TTC549 (cell line): ENCODE results near the gene SELENOO.
A peak's percentile ranks its signal among the peaks of the same experiment; 100 is the strongest.
"Not testable (repeated sequence)": the region's sequence is repeated elsewhere in the genome, so short reads cannot be mapped to it uniquely, and the experiment has no call there.

Experiments used
- FAIRE-seq: peaks from 2 replicates; lab custom pipeline; 2012; peaks lifted over from hg19 to GRCh38; lab: Jason Lieb, UNC

The SELENOO gene

DNA sequence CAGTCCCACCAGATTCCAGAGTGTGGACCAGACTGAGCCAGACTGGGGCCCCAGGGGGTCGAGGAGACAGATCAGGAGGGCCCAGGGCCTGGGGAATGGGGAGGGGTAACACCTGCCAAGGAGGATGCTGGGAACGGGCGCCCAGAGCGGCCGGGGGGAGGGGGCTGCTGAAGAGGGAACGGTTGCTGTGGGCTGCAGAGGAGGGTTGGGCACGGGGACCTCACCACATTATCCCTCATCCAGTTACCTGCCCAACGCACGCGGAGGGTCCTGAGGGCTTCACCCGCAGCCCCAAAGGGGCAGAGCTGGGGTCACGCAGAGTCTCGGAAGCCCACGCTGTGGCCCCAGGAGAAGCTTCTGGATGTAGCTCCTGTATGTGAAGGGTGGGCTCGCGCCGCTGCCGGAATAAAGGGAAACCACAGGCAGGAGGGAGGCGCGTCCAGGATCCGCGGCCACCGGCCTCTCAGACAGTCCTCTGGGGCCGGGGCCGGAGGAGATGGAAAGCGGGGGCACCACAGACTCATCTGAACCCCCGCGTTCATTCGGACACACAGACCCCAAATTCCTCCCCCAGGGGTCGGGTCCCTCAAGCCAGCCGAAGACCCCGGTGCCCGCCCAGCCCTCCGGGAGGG is 866 bp upstream of the SELENOO start:
- FAIRE-seq, result no peak

DNA sequence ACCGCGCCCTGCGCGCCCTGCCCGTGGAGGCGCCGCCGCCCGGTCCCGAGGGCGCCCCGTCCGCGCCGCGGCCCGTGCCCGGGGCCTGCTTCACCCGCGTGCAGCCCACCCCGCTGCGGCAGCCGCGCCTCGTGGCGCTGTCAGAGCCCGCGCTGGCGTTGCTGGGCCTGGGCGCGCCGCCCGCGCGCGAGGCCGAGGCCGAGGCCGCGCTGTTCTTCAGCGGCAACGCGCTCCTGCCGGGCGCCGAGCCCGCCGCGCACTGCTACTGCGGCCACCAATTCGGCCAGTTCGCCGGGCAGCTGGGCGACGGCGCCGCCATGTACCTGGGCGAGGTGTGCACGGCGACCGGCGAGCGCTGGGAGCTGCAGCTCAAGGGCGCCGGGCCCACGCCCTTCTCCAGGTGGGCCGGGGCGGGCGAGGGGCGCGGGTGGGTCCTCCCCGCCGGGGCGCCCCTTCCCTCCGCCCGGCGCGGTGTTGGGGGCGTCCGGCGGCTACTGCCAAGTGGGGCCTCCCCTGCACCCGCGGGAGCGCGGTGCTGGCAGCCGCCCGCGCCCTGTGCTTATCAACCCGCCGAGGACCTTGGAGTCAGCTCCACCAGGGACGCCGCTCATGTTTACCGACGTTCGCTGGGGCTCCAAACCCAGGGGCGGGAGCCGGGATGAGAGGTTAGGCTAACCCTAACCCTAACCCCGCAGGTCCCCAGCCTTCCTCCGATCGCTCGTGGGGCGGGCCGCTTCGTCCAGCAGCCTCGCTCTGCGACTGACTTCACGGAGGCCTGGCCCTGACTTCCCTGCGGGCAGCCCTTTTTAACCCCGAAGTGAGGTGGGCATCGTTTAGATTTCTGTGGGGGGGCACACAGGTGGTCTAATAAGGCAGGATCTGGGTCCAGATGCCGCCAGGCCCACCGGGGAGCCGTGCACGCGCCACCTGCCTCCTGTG is 649 bp downstream of the SELENOO start:
- FAIRE-seq, result no peak

GRCh38 chr22:50202130-50202666 is 1.4 kb downstream of the SELENOO start:
- no peak for FAIRE-seq

DNA sequence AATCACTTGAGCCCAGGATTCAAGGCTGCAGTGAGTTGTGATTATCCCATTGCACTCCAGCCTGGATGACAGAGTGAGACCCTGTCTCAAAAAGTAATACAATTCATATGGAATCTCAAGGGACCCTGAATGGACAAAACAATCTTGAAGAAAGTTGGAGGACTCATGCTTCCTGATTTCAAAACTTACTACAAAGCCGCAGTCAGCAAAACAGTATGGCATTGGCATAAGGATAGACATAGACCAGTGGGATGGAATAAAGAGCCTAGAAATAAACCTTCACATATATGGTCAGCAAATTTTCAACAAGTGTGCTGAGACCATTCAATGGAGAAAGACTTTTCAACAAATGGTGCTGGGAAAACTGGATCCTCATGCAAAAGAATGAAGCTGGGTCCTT is 2.5 kb downstream of the SELENOO start:
- no peak for FAIRE-seq

GRCh38 chr22:50204571-50204970 is 3.8 kb downstream of the SELENOO start:
- no peak for FAIRE-seq

- not testable (repeated sequence) for FAIRE-seq
These were observed 4.2 kb downstream of the SELENOO start for GRCh38 chr22:50204998-50205397.

DNA sequence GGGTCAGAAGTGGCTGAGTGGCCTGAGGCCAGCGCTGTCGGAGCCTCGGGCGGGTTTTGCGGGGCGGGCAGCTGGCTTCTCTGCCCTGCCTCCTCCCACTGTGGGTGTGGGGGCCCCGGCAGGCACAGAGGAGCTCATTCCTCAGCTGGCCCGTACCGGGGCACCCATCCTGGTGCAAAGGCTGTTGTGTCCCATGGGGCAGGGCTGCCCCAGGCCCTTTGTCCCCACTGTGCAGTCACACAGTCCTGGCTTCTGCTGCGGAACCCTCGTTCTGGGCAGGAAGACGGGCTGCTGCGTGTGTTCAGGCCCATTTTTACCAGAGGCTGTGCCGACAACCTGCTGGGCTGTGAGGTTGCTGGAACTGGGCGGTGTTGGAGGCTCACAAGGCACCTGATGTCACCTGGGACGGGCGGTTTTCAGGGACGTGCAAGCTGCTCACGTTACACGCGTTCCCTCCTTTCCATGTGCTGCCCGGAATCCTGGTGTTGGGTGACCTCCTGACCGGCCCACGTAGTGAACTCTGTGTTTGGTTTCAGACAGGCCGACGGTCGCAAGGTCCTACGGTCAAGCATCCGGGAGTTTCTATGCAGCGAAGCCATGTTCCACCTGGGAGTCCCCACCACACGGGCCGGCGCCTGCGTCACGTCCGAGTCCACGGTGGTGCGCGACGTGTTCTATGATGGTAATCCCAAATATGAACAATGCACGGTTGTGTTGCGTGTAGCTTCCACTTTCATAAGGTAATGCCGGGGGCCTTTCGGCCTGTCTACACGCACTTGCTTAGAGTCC is 5.2 kb downstream of the SELENOO start:
- no peak for FAIRE-seq

DNA sequence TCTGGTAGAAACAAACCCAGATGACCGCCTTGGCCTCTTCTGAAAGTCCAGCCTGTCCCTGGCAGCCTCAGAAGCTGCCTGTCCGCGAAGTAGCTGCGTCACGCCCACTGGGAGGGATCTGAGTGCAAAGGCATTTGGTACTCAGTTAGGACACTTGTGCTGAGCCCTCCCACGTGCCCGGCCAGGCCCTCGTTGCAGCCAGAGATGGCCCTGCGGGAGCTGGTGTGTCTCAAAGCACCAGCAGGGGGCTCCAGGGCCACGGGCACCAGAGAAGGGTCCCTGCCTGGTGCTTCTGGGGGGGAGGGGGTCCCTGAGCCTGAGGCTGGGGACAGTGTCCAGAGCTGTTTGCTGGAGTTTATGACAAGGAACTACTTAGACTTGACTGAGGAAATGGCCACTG is 5.8 kb downstream of the SELENOO start:
- peak; percentile 9 for FAIRE-seq

DNA sequence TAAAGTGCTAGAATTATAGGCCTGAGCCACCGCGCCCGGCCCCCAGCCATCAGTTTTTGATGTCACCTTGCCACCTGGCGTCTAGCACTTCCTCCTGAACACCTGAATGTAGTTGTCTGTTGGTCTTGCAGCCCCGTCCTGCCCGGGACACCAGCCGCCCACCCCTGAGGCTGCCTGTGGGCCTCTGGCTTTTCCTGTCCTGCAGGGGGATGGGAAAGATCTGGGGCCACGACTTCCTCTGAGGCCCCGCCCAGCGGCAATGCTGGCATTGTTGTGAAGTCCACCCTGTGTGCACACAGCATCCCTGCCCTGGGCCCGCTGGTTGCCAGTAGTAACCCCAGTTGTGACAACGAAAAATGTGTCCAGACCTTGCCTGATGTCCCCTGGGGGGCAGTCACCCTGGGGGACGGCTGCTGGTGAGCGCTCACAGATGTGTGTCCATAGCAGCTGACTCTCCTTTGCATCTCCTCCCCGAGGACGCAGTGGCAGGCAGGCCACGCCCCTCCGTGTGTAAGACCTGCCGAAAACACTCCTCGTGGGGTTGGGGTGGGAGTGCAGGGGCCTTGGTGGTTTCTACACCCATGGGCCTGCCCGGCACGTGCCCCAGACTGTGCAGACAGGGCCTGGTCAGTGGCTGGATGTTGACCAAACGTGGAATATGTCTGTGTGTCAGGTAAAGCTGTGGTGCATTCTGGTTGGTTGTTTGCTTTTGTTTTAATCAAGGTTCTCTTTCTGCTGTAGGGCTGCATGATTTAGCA is 6.8 kb downstream of the SELENOO start:
- FAIRE-seq, result no peak

DNA sequence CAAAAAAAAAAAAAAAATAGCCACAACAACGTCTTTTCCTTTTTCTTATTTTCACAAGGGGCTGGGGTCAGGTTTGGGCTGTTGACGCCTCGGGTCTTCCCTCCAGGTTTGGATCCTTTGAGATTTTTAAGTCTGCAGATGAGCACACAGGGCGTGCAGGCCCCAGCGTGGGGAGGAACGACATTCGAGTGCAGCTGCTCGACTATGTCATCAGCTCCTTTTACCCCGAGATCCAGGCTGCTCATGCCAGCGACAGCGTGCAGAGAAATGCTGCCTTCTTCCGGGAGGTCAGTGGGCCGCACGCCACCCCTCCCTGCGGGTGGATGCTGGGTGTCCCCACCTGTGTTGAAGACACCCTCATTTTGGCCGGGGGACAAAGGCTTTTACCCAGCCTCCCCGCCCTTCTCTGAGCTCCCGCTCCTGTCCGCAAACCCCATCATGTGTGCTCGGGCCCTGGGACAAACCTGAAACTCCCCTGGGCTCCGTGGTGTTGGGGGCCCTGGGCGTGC is 7.7 kb downstream of the SELENOO start:
- FAIRE-seq, result no peak

DNA sequence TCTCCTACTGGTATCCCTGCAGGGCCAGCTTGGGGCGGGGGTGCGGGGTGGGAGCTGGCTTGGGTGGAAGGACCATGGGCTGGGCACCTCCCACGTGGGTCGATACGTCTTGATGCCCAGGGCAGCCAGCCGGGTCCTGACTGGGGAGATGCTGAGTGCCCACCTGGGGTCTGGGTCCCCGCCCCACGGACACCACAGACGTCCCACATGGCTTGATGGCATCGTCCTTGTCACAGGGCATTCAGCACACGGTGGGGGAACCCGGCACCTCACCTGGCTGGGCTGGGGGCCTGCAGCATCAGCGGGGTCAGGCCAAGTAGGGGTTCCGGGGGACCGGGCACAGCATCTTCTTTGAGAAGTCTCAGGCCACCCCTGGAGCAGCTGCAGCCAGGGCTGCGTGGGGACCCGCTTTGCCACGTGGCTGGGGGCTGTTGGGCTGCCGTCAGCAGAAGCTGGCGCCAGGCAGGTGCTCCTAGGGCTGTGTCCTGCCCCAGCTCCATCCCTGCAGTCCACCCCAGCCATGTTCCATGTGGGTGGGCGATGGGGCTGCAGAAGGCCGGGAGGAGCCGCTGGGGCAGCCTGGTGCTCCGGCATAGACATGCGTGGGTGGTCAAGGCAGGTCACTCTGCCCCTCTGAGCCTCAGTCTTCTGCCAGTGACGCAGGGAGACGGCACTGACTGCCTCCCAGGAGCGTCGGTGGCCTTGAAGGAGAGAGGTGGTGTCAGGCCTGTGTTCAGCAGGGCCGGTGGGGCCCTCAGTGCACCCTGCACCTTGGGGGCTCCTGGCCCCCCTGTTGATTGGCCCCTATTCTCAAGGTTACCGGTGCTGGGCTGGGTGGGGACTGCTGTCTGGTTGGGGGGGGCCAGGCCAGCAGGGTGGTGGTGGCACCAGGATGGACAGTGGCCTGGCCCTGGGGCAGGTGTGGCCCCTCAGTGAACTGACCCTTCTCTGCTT is 8.4 kb downstream of the SELENOO start:
- FAIRE-seq, result no peak

GRCh38 chr22:50209893-50210292 is 9.1 kb downstream of the SELENOO start:
- FAIRE-seq, result no peak

DNA sequence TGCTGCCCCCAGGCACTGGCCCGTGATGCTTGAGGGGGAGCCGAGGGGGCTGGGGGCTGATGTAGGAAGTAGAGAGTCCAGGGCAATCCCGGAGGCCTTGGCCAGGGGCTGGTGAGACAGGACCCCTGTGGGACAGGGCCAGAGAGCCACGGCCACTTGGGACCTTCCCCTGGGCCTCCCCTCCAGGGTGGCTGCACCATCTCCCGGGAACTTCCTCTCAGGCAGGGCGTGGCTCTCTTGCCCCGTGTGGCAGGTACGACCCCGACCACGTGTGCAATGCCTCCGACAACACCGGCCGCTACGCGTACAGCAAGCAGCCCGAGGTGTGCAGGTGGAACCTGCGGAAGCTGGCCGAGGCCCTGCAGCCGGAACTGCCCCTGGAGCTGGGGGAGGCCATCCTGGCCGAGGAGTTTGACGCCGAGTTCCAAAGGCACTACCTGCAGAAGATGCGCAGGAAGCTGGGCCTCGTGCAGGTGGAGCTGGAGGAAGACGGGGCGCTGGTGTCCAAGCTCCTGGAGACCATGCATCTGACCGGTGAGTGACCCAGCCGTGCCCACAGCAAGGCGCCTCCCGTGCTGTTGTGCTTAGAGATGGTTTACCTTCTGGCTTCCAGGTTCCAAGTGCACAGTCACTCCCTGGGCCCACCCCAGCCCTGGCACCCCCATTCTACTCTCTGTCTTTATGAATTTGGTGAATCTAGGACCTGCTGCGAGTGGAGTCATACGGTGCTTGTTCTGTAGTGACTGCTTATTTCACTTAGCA is 9.7 kb downstream of the SELENOO start:
- FAIRE-seq, result no peak

DNA sequence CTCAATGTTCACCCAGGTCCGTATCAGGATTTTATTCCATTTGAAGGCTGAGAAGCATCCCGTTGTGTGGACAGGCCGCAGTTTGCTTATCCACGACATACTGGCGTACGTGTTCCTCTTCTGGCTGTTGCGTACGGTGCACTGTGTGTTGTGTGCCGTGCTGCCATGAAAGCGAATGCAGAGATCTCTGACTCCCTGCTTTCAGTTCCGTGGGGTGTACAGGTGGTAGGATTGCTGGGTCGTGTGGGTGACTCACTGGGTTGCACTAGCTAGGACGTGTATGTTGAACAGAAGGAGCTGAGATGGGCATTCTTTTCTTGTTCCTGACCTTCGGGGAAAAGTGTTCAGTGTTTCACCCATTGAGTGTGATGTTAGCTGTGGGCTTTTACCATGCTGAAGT is 10.3 kb downstream of the SELENOO start:
- FAIRE-seq, result no peak

DNA sequence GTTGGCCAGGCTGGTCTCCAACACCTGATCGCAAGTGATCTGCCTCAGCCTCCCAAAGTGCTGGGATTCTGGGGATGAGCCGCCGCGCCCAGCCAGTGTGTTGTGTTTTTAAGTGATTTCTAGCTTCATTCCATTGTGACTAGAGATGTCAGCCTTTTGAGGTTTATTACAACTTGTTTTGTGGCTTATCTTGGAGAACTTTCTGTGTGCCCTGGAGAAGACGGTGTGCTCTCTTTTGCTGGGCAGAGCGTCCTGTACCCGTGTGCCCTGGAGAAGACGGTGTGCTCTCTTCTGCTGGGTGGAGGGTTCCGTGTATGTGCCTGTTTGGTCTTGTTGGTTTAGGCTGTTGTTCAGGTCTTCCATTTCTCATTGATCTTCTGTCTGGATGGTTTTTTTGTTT is 12.5 kb downstream of the SELENOO start:
- FAIRE-seq, result no peak

- FAIRE-seq, result no peak
These were observed 14.7 kb downstream of the SELENOO start for GRCh38 chr22:50215297-50216054.

GRCh38 chr22:50216055-50216683 is 15.4 kb downstream of the SELENOO start:
- no peak for FAIRE-seq
